ENCODE data around the gene MACROH2A2.

Gene MACROH2A2

GRCh38 chr10:70130878-70131559 lies 78.4 kb downstream of the MACROH2A2 start:
- peak; percentile 56 for DNase-seq (ENCODE audit: low spot score)

DNA sequence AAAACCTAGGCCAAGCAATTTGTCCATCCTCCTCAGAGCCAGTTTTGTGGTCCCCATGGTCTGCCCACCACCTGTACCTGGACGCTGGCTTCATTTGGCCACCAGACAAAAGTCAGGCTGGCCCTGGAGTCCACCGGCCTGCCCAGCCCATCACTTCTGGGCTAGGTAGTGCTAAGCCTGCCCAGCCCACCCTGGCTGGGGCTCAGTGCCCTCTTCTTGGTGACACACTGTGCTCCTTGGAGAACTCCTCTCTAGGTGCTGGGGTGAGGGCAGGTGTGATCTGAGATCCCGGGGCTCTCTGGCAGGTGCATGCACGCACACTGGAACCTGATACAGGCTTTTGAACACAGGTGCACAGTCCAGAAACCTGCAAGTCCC lies 78.9 kb downstream of the MACROH2A2 start:
- no peak for DNase-seq (ENCODE audit: low spot score)

DNA sequence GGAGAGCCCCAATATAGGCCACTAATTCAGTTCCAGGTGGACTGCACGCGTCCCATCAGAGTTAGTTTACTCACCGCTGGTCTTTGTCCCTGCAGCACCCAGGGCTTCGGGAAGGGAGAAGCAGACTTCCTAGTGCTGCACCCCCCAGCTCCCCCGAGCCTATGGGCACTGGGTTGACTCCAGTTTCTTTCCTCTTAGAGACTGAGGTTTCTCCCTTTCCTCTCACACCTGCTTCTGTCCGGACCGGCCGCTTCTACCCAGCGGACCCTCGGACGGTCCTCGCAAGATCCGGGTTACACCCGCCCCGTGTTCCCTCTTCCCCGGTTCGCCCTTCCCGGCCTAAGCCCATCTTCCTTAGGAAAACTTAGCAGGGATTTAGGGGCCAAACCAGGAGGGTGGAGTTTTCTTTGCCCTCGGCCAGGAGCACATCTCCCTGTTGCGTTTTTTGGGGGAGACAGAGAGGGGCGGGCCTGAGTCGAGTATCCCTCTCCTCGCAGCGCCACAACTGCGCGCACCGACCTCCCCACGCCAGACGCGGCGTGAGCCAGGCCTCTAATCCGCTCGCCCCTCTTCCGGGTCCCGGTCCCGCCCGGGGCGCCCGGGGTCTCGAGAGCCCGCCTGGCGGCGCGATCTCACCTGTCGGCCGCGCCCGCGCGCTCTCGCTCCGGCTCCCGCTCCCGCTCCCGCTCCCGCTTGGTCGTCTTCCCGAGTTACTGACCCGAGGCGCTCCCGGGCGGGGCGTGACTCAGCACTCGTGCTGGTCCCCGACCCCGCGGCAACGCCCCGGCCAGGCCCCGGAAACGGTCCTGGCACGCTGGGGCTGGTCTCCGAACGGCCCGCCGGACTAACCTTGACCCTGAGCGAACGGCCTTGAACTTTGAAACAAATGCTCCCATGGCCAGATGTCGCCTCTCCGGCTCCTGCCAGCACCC lies 79.7 kb downstream of the MACROH2A2 start, which contains the start of gene AIFM2:
TSS of gene AIFM2 (minus strand) at position 728 of the 932 bp plus-strand sequence. CDS start 8,741 bp downstream, outside the sequence.
- DNase-seq (ENCODE audit: low spot score): peak; percentile 89

DNA sequence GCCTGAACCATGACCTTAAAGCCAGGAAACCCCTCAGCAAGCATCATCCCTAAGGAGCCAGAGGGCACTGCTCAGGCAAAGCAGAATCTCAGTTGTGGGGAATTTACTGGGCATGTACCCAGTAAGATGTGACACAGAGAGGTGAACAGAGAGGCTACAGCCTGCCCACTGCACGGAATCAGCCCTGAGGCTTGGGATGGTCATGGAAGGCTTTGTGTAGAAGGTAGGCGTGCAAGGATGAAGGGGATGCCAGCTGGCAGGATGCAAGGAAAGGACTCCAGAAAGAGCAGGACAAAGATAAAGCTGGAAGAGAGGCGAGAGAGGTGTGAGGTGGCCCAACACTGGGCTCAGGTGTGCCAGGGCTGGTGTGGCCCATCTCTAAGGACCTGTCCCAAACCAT lies 82.4 kb downstream of the MACROH2A2 start:
- DNase-seq (ENCODE audit: low spot score): no peak

DNA sequence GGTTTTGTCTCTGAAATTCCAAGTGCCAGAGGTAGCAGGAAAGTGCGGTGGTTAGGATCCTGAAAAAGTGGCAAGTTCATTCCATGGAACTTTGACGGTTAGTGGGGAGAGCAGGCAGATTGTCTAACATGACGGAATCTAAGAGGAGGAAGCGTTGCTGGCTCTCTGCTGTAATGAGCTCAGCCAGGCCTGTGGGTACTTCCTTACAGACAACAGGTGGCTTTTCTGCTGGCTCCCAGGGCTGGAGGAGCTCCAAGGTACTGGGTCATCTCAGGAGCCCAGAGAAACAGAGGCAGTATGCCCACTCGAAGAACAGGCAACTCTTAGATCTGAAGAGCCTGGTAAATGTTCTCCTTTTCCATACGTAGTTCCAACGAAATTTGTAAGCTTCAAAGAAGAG lies 83.0 kb downstream of the MACROH2A2 start:
- DNase-seq (ENCODE audit: low spot score): no peak

GRCh38 chr10:70137135-70137534 lies 84.5 kb downstream of the MACROH2A2 start:
- DNase-seq (ENCODE audit: low spot score): no peak

DNA sequence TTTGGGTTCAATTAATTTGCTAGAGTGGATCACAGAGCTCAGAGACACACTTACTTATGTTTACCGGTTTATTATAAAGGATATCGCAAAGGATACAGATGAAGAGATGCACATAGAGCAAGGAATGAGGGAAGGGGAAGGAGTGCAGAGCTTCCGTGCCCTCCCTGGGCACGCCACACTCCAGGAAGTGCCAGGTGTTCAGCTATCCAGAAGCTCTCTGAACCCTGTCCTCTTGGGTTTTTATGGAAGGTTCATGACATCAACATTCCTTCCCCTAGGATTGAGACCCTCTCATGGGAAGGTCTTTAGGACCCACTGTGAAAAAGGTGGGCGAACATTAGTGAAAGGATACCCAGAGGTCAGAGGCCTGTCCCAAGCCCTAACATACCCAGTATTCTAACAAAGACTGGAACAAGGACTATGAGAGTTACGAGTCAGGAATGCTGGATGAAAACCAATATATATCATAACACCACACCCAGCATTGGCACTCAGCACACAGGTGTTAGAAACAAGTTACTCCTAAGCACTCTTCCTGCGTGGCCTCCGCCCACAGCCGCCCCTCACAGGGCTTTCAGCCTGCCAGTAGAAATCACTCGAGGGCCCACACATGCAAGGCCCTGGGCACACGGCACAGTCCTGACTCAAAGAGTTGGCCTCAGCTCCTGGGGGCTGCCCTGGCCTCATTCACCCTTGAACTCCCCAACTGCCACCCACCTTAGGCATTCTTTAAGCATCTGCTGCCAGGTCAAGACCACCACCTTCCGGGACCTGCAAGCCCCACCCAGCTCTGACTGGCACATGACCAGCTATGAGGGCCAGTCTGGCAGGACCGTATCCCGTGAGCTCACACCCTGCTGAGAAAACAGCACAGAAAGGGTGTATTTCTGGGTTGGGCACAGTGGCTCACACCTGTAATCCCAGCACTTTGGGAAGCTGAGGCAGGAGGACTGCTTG lies 85.6 kb downstream of the MACROH2A2 start:
- no peak for DNase-seq (ENCODE audit: low spot score)

GRCh38 chr10:70139151-70139996 lies 86.7 kb downstream of the MACROH2A2 start:
- no peak for DNase-seq (ENCODE audit: low spot score)

DNA sequence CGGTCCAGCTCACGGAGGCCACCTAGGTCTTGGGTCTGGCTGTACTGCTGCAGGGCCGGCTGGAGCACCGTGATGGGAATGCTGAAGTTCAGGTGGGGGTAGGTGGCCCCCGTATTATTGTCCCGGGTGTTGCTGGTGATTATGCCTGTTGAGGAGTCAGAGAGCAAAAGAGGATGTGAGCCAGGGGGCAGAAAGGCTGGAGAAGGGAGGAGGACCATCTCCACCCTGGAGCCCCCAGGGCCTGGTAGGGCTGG lies 87.3 kb downstream of the MACROH2A2 start:
- DNase-seq (ENCODE audit: low spot score): no peak

DNA sequence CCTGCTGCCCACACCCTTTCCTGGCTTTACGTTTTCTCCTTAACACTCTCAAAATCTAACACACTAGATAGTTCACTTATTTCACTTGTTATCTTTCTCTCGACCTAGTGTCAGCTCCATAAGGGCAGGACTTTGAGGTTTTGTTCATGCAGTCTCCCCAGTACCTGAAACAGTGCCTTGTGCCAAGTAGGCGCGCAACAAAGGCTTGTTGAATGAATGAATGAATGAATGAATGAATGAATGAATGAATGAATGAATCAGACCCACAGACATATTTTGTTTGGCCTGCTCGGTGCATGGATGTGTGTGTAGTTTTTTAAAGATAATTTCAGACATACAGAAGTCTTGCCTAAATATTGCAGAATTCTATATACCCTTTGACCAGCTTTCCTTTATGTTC lies 87.7 kb downstream of the MACROH2A2 start:
- no peak for DNase-seq (ENCODE audit: low spot score)

DNA sequence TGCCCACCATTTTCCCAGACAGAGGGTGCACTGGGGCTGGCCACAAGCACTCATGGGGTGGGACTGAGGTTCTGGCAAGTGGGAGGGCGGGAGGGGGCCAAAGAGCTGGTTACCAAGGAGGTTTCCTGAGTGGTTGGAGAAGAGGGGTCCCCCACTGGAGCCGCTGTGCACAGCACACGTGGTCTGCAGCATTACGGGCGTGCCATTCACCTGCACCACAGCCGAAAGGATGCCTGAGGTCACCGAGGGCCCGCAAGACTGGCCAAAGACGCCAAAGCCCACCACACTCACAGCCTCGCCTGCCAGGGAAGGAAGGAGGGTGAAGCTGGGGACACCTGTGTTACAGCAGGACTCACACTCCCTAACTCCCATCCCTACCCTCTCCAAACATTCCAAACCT lies 89.9 kb downstream of the MACROH2A2 start:
- no peak for DNase-seq (ENCODE audit: low spot score)

- DNase-seq (ENCODE audit: low spot score): no peak
Measured at GRCh38 chr10:70144372-70145110, 91.9 kb downstream of the MACROH2A2 start.

DNA sequence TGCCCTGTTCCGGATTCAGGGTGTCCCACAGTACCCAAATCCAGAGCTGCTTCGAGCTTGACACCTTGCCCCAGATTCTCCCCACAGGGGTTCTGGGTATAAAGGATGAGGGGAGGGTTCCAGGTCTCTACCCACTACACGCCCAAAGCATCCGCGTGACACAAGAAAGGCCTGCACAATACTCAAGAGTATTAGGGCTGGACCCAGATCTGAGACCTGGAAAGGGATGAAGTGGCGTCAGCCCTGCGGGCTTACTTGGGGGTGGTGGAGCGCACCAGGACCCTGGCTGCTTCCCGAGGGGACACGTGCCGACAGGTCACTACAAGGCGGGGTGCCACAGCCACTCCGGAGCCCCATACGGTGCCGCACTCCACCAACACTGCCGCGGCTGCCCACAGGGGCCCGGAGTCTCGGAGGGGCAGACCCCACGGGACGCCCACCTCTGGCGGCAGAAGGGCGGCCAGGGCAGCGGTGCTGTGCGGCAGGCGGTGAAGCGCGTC lies 92.6 kb downstream of the MACROH2A2 start:
- peak; percentile 48 for DNase-seq (ENCODE audit: low spot score)

- peak; percentile 71 for DNase-seq (ENCODE audit: low spot score)
Measured at GRCh38 chr10:70145666-70146488, 93.2 kb downstream of the MACROH2A2 start.

GRCh38 chr10:70146489-70147258 lies 94.0 kb downstream of the MACROH2A2 start, which contains the start of gene TYSND1:
Gene TYSND1, minus strand, starts transcription at chr10:70146700. Its CDS starts 114 bp downstream, at chr10:70146586.
- peak; percentile 99 for DNase-seq (ENCODE audit: low spot score)

DNA sequence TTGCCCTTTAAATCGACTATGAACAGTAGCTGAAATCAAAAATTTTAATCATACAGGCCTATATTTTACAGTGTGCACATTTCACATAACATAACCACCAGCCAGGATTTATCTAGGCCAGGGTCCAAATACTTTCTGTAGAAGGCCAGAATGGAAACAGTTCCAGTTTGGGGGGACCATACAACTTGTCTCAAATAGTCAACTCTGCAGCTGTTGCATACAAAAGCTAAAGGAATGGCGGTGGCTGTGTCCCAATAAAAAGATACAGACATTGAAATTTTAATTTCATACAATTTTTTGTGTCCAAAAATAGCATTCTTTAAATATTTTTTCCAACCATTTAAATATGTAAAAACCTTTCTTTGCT lies 94.6 kb downstream of the MACROH2A2 start:
- DNase-seq (ENCODE audit: low spot score): no peak

GRCh38 chr10:70148516-70148915 lies 95.9 kb downstream of the MACROH2A2 start:
- DNase-seq (ENCODE audit: low spot score): no peak

GRCh38 chr10:70155255-70155838 lies 102.7 kb downstream of the MACROH2A2 start:
- no peak for DNase-seq (ENCODE audit: low spot score)

Data from RKO (cell line).